Measurements from ENCODE around the gene KYNU.
A peak's percentile ranks its signal among the peaks of the same experiment; 100 is the strongest.
"Not testable (repeated sequence)": the region's sequence is repeated elsewhere in the genome, so short reads cannot be mapped to it uniquely, and the experiment has no call there.

The KYNU gene

GRCh38 chr2:142877216-142877838 is at the start of gene KYNU:
KYNU (plus strand) TSS chr2:142877664; CDS start chr2:142885368, 7,704 bp downstream.
- no peak for DNase-seq

- no peak for DNase-seq
These were observed 43.4 kb upstream of the KYNU start for GRCh38 chr2:142834021-142834420.

GRCh38 chr2:142840436-142840835 is 37.0 kb upstream of the KYNU start:
- DNase-seq = no peak

GRCh38 chr2:142841788-142842187 is 35.7 kb upstream of the KYNU start:
- no peak for DNase-seq

- DNase-seq = no peak
These were observed 35.1 kb upstream of the KYNU start for GRCh38 chr2:142842369-142842768.

- DNase-seq = no peak
These were observed 33.7 kb upstream of the KYNU start for GRCh38 chr2:142843731-142844130.

GRCh38 chr2:142848023-142848606 is 29.3 kb upstream of the KYNU start:
- no peak for DNase-seq

GRCh38 chr2:142849820-142850219 is 27.6 kb upstream of the KYNU start:
- DNase-seq = no peak

- no peak for DNase-seq
These were observed 23.6 kb upstream of the KYNU start for GRCh38 chr2:142853912-142854311.

- peak; percentile 18 for DNase-seq
These were observed 20.0 kb upstream of the KYNU start for GRCh38 chr2:142857256-142858164.

- DNase-seq = no peak
These were observed 18.5 kb upstream of the KYNU start for GRCh38 chr2:142858961-142859360.

- DNase-seq = no peak
These were observed 15.2 kb upstream of the KYNU start for GRCh38 chr2:142862299-142862698.

GRCh38 chr2:142862847-142863246 is 14.6 kb upstream of the KYNU start:
- DNase-seq = no peak

GRCh38 chr2:142863485-142863961 is 13.9 kb upstream of the KYNU start:
- DNase-seq = peak; percentile 68

- DNase-seq = not testable (repeated sequence)
These were observed 12.9 kb upstream of the KYNU start for GRCh38 chr2:142864605-142865004.

- DNase-seq = no peak
These were observed 11.5 kb upstream of the KYNU start for GRCh38 chr2:142865924-142866323.

- no peak for DNase-seq
These were observed 11.0 kb upstream of the KYNU start for GRCh38 chr2:142866426-142866825.

- no peak for DNase-seq
These were observed 10.3 kb upstream of the KYNU start for GRCh38 chr2:142867136-142867535.

- DNase-seq = no peak
These were observed 9.2 kb upstream of the KYNU start for GRCh38 chr2:142868229-142868762.

GRCh38 chr2:142869065-142869460 is 8.4 kb upstream of the KYNU start:
- DNase-seq = not testable (repeated sequence)

GRCh38 chr2:142869461-142870106 is 7.9 kb upstream of the KYNU start:
- DNase-seq = no peak

- no peak for DNase-seq
These were observed 6.9 kb upstream of the KYNU start for GRCh38 chr2:142870526-142870925.

- no peak for DNase-seq
These were observed 6.1 kb upstream of the KYNU start for GRCh38 chr2:142871396-142871795.
